LNCaP clone FGC (cell line): ENCODE measurements around the gene NPAT.

Source experiments
- DNase-seq: peaks from one replicate; pipeline ENCODE4 v3.0.0-alpha.2; 2011; ENCODE audit warnings: low read depth
- H3K4me3 ChIP-seq: 2 replicates; pipeline ENCODE4 v1.5.1; 2011; ENCODE audit warnings: mild to moderate bottlenecking, low read depth, low read length, control low read depth
- TF ChIP-seq, protein P1 (sequence below): IDR thresholded peaks from 2 replicates; pipeline ENCODE4 v1.5.1; 2012; ENCODE audit warnings: mild to moderate bottlenecking; ENCODE audit not compliant: control insufficient read depth, insufficient read depth; ENCODE audit errors: extremely low read depth

The NPAT gene

DNA sequence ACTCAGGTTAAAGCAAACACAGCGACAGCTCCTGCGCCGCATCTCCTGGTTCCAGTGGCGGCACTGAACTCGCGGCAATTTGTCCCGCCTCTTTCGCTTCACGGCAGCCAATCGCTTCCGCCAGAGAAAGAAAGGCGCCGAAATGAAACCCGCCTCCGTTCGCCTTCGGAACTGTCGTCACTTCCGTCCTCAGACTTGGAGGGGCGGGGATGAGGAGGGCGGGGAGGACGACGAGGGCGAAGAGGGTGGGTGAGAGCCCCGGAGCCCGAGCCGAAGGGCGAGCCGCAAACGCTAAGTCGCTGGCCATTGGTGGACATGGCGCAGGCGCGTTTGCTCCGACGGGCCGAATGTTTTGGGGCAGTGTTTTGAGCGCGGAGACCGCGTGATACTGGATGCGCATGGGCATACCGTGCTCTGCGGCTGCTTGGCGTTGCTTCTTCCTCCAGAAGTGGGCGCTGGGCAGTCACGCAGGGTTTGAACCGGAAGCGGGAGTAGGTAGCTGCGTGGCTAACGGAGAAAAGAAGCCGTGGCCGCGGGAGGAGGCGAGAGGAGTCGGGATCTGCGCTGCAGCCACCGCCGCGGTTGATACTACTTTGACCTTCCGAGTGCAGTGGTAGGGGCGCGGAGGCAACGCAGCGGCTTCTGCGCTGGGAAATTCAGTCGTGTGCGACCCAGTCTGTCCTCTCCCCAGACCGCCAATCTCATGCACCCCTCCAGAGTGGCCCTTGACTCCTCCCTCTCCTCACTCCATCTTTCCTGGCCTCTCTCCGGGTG, at the start of gene NPAT, which contains the start of gene ATM:
Gene NPAT (minus strand): TSS at position 65 of the 774 bp plus-strand sequence. CDS start 102 bp downstream, outside the sequence.
Gene ATM (plus strand): TSS at position 494 of the 774 bp plus-strand sequence. CDS start 4,558 bp downstream, outside the sequence.
- TF ChIP-seq, protein P1, sequence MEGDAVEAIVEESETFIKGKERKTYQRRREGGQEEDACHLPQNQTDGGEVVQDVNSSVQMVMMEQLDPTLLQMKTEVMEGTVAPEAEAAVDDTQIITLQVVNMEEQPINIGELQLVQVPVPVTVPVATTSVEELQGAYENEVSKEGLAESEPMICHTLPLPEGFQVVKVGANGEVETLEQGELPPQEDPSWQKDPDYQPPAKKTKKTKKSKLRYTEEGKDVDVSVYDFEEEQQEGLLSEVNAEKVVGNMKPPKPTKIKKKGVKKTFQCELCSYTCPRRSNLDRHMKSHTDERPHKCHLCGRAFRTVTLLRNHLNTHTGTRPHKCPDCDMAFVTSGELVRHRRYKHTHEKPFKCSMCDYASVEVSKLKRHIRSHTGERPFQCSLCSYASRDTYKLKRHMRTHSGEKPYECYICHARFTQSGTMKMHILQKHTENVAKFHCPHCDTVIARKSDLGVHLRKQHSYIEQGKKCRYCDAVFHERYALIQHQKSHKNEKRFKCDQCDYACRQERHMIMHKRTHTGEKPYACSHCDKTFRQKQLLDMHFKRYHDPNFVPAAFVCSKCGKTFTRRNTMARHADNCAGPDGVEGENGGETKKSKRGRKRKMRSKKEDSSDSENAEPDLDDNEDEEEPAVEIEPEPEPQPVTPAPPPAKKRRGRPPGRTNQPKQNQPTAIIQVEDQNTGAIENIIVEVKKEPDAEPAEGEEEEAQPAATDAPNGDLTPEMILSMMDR = peak; percentile 92
- H3K4me3 ChIP-seq = peak within 1 kb of the TSS; percentile 79
- peak; percentile 98 for DNase-seq

DNA sequence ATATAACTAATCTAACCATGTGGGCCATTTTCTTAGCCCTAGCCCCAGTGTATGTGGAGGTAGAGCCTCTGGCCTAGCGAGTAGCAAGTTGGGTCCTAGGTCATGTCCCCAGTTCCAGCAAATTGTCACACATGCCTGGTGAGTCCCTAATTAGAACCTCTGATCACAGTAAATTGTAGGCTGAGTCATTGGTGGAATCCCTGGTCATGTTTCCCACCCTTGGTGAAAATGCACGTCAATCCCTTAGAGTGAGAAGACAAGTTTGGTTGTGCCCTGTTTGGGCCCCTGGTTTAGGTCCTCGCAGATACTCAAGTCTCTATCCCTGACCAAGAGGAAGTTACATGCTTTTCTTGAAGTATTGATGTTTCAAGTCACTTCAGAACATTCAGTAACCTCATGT, 47.1 kb upstream of the NPAT start:
- DNase-seq = no peak

DNA sequence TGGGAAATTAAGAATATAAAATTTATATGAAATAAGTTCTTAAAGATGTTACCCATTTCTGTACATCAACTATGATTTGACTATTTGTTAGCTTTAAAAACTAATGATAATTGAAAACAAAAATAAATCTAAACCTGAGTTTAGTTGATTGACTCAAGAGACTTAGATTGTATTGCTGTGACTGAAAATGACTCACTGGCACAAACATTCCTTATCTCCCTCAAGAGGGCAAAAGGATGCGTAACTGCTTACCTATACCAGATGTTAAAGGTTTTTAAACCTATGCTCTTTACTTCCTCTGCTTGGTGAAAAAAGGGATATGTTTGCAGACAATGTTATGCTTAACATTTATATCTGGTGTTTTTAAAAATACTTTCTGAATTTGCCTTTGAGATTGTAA, 30.7 kb upstream of the NPAT start:
- DNase-seq = no peak
- TF ChIP-seq, protein P1 = no peak
- H3K4me3 ChIP-seq = no peak overlapping the region

More for the DNA sequence above, 47.1 kb upstream of the NPAT start:
- no peak overlapping the region for H3K4me3 ChIP-seq
- TF ChIP-seq, protein P1 = no peak

DNA sequence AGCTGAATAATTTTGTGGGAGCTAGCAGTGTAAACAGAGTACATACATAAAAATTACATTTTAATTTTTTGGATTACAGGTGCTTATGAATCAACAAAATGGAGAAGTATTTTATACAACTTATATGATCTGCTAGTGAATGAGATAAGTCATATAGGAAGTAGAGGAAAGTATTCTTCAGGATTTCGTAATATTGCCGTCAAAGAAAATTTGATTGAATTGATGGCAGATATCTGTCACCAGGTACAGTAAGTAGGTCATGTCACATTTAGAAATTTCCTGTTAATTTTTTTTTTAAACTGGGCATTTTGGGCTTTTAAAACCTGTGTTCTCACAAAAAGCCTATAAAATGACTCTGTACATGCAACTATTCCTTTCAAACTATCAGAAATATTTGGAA, 24.4 kb upstream of the NPAT start:
- TF ChIP-seq, protein P1 = no peak
- no peak for DNase-seq
- no peak overlapping the region for H3K4me3 ChIP-seq

DNA sequence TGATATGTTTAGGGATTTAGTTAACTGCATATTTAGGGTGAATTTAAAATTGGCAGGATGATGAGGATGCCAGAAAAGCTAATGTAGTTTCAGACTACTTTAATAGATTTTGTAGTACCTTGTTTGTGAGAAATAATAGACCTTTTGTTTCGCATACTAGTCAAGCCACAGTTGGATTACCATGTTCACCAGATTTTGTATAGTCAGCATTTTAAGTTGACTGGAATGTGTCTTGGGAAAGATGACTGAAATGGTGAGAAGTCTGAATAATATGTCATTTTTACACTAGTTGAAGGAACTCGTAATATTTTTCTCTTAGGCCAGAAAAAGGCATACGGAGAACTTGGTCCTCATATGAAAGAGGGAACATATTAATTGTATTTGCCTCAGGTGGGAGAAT, 23.9 kb upstream of the NPAT start:
- no peak overlapping the region for H3K4me3 ChIP-seq
- no peak for DNase-seq
- TF ChIP-seq, protein P1 = no peak

DNA sequence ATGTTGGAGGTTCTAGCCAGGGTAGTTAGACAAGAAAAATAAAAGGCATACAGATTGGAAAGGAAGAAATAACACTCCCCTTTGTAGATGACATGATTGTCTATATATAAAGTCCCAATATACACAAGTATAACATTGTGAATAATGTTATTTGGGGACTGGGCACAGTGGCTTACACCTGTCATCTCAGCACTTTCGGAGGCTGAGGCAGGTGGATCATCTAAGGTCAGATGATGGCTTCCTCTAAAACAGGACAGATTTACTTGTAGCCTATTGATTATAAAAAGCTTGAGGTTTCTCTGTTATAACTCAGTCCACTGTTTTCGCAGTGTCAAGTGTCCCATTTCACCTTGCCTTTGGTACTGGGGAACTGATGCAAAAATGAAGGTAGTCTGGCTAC, 20.0 kb upstream of the NPAT start:
- no peak for DNase-seq
- TF ChIP-seq, protein P1 = no peak
- H3K4me3 ChIP-seq = no peak overlapping the region
